GM23338 (cell line): ENCODE data around the gene CD6.

Experiments
- CREB1 ChIP-seq: fragments of 250-450 bp; sonication (Bioruptor Pico); IDR thresholded peaks from 2 replicates; pipeline ENCODE4 v1.5.0; 2020; ENCODE audit warnings: low read depth, mild to moderate bottlenecking, moderate library complexity
- EZH2 ChIP-seq: fragments of 200-600 bp; sonication (generic); IDR thresholded peaks from one replicate; pipeline ENCODE4 v1.8.0; 2017; ENCODE audit warnings: antibody characterized with exemption, mild to moderate bottlenecking, low read depth; ENCODE audit not compliant: unreplicated experiment
- EZH2phosphoT487 ChIP-seq: fragments of 200-600 bp; sonication (generic); IDR thresholded peaks from one replicate; pipeline ENCODE4 v1.8.1; 2018; ENCODE audit warnings: antibody characterized with exemption; ENCODE audit not compliant: unreplicated experiment
- JUNB ChIP-seq: IDR thresholded peaks from one replicate; pipeline ENCODE4 v1.6.1; 2016; ENCODE audit warnings: antibody characterized with exemption; ENCODE audit not compliant: unreplicated experiment
- NANOG ChIP-seq: IDR thresholded peaks from 2 replicates; pipeline ENCODE4 v1.6.1; 2016; ENCODE audit warnings: antibody characterized with exemption, borderline replicate concordance
- POLR2AphosphoS5 ChIP-seq: IDR thresholded peaks from 2 replicates; pipeline ENCODE4 v1.6.1; 2016; ENCODE audit warnings: antibody characterized with exemption, low read depth
- REST ChIP-seq: IDR thresholded peaks from one replicate; pipeline ENCODE4 v1.6.1; 2018; ENCODE audit warnings: antibody characterized with exemption; ENCODE audit not compliant: unreplicated experiment
- STAT1 ChIP-seq: IDR thresholded peaks from one replicate; pipeline ENCODE4 v1.6.1; 2016; ENCODE audit warnings: antibody characterized with exemption; ENCODE audit not compliant: unreplicated experiment
- TF ChIP-seq, protein P1 (sequence below), 2 experiments: fragments of 200-600 bp in 1 of 2; sonication (generic) in 1 of 2; conservative IDR thresholded peaks; 2 replicates each; pipeline versions ENCODE4 v1.5.1 to v1.6.1; 2016 to 2017; ENCODE audit warnings: antibody characterized with exemption in 2 of 2, low read depth in 2 of 2, mild to moderate bottlenecking in 2 of 2, moderate library complexity in 1 of 2

GRCh38 chr11:60936467-60937143 is 34.9 kb upstream of the CD6 start:
- TF ChIP-seq, protein P1, sequence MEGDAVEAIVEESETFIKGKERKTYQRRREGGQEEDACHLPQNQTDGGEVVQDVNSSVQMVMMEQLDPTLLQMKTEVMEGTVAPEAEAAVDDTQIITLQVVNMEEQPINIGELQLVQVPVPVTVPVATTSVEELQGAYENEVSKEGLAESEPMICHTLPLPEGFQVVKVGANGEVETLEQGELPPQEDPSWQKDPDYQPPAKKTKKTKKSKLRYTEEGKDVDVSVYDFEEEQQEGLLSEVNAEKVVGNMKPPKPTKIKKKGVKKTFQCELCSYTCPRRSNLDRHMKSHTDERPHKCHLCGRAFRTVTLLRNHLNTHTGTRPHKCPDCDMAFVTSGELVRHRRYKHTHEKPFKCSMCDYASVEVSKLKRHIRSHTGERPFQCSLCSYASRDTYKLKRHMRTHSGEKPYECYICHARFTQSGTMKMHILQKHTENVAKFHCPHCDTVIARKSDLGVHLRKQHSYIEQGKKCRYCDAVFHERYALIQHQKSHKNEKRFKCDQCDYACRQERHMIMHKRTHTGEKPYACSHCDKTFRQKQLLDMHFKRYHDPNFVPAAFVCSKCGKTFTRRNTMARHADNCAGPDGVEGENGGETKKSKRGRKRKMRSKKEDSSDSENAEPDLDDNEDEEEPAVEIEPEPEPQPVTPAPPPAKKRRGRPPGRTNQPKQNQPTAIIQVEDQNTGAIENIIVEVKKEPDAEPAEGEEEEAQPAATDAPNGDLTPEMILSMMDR (conservative IDR thresholded peaks at IDR 0.05; ENCODE audit: low read depth in 2 of 2): no peak
- no peak for TF ChIP-seq JUNB
- TF ChIP-seq EZH2: no peak
- no peak for TF ChIP-seq REST
- no peak for TF ChIP-seq CREB1
- TF ChIP-seq POLR2AphosphoS5: no peak
- no peak for TF ChIP-seq EZH2phosphoT487
- no peak for TF ChIP-seq STAT1
- TF ChIP-seq NANOG: no peak
